ENCODE data around the gene EIF3D. TPM values are rescaled to one million over a fixed set of nuclear protein-coding genes. Genes with fewer than 3 reads are reported as not detected.

The EIF3D gene
- total and polyA plus RNA-seq, 9 of the 15 experiments (the other 6 are each of a cell fraction or from before 2014, with no cell fraction given): 191 to 422 (median 279) TPM

DNA sequence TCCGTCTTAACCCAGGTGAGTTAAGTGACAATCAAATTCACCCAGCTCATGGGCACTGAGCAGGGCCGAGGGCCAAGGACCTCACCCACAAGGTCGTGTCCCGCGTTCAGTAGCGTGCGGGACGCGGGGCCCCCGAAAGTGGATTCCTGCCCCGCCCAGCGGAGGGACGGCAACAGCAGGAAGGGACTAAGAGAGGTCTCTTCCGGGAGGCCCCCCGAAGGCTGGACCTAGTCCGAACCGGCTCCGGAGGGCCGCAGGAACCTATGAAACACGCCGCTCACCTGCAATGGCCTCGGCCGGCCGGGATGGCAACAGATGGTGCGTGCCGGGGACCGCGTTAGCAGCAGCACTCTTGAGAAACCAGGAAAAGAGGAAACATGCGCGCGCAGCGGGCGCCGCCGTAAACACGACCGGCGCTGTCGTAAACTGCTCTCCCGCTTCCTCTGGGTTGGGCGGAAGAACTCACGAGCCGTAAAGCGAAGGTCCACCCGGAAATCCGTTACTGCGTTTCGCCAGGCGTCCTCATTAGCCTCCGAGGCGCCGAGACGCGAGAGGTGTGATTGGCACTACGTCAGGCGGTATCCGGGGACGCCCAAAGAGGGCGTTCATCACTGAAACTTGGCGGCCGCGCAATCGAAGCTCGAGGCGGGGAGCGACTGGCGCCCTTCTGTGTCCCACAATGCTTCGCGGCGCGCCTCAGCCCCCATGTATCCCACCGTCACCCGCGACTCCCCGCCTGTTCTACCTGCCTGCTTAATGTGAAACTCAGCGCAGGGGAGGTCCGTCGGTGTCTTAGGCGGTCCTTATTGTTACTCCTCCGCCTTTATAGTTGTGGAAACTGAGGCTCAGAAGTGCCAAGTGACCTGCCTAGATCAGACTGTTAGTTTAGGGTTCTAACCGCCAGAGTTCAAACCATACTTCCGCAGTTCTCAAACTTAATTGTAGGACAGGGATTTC is at the start of gene EIF3D (continued):
- TF ChIP-seq, protein P1, sequence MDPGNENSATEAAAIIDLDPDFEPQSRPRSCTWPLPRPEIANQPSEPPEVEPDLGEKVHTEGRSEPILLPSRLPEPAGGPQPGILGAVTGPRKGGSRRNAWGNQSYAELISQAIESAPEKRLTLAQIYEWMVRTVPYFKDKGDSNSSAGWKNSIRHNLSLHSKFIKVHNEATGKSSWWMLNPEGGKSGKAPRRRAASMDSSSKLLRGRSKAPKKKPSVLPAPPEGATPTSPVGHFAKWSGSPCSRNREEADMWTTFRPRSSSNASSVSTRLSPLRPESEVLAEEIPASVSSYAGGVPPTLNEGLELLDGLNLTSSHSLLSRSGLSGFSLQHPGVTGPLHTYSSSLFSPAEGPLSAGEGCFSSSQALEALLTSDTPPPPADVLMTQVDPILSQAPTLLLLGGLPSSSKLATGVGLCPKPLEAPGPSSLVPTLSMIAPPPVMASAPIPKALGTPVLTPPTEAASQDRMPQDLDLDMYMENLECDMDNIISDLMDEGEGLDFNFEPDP (CRISPR knock-in tag; IDR thresholded peaks at IDR 0.05): no peak
- TF ChIP-seq, protein P2, sequence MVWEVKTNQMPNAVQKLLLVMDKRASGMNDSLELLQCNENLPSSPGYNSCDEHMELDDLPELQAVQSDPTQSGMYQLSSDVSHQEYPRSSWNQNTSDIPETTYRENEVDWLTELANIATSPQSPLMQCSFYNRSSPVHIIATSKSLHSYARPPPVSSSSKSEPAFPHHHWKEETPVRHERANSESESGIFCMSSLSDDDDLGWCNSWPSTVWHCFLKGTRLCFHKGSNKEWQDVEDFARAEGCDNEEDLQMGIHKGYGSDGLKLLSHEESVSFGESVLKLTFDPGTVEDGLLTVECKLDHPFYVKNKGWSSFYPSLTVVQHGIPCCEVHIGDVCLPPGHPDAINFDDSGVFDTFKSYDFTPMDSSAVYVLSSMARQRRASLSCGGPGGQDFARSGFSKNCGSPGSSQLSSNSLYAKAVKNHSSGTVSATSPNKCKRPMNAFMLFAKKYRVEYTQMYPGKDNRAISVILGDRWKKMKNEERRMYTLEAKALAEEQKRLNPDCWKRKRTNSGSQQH (CRISPR knock-in tag; IDR thresholded peaks at IDR 0.05): no peak
- no peak for TF ChIP-seq YBX1 (IDR thresholded peaks at IDR 0.05)
- TF ChIP-seq PCBP2 (IDR thresholded peaks at IDR 0.05; ENCODE audit: low read depth, low read length, poor library complexity, severe bottlenecking): no peak
- TF ChIP-seq, protein P3, sequence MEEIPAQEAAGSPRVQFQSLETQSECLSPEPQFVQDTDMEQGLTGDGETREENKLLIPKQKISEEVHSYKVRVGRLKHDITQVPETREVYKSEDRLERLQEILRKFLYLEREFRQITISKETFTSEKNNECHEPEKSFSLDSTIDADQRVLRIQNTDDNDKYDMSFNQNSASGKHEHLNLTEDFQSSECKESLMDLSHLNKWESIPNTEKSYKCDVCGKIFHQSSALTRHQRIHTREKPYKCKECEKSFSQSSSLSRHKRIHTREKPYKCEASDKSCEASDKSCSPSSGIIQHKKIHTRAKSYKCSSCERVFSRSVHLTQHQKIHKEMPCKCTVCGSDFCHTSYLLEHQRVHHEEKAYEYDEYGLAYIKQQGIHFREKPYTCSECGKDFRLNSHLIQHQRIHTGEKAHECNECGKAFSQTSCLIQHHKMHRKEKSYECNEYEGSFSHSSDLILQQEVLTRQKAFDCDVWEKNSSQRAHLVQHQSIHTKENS (CRISPR knock-in tag; IDR thresholded peaks at IDR 0.05): no peak
- TF ChIP-seq, protein P4, sequence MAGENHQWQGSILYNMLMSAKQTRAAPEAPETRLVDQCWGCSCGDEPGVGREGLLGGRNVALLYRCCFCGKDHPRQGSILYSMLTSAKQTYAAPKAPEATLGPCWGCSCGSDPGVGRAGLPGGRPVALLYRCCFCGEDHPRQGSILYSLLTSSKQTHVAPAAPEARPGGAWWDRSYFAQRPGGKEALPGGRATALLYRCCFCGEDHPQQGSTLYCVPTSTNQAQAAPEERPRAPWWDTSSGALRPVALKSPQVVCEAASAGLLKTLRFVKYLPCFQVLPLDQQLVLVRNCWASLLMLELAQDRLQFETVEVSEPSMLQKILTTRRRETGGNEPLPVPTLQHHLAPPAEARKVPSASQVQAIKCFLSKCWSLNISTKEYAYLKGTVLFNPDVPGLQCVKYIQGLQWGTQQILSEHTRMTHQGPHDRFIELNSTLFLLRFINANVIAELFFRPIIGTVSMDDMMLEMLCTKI (IDR thresholded peaks at IDR 0.05; ENCODE audit: partially characterized antibody): no peak
- TF ChIP-seq LCOR (CRISPR knock-in tag; IDR thresholded peaks at IDR 0.05): peak; percentile 60
- TF ChIP-seq GABPB1 (CRISPR knock-in tag; IDR thresholded peaks at IDR 0.05): peak; percentile 86
- TF ChIP-seq CREB1 (IDR thresholded peaks at IDR 0.05): peak; percentile 66
- TF ChIP-seq CREB1 (CRISPR knock-in tag; IDR thresholded peaks at IDR 0.05): peak; percentile 84
- no peak for TF ChIP-seq ZNF785 (CRISPR knock-in tag; IDR thresholded peaks at IDR 0.05)
- no peak for TF ChIP-seq ZNF668 (CRISPR knock-in tag; IDR thresholded peaks at IDR 0.05)
- TF ChIP-seq ZBTB7A (IDR thresholded peaks at IDR 0.05; ENCODE audit: borderline replicate concordance, control insufficient read depth, low read depth, low read length): peak; percentile 73; the same call in 1 of the 2 replicates
- TF ChIP-seq, protein P5, sequence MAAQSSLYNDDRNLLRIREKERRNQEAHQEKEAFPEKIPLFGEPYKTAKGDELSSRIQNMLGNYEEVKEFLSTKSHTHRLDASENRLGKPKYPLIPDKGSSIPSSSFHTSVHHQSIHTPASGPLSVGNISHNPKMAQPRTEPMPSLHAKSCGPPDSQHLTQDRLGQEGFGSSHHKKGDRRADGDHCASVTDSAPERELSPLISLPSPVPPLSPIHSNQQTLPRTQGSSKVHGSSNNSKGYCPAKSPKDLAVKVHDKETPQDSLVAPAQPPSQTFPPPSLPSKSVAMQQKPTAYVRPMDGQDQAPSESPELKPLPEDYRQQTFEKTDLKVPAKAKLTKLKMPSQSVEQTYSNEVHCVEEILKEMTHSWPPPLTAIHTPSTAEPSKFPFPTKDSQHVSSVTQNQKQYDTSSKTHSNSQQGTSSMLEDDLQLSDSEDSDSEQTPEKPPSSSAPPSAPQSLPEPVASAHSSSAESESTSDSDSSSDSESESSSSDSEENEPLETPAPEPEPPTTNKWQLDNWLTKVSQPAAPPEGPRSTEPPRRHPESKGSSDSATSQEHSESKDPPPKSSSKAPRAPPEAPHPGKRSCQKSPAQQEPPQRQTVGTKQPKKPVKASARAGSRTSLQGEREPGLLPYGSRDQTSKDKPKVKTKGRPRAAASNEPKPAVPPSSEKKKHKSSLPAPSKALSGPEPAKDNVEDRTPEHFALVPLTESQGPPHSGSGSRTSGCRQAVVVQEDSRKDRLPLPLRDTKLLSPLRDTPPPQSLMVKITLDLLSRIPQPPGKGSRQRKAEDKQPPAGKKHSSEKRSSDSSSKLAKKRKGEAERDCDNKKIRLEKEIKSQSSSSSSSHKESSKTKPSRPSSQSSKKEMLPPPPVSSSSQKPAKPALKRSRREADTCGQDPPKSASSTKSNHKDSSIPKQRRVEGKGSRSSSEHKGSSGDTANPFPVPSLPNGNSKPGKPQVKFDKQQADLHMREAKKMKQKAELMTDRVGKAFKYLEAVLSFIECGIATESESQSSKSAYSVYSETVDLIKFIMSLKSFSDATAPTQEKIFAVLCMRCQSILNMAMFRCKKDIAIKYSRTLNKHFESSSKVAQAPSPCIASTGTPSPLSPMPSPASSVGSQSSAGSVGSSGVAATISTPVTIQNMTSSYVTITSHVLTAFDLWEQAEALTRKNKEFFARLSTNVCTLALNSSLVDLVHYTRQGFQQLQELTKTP (IDR thresholded peaks at IDR 0.05; ENCODE audit: low read depth in 1 of 2, partially characterized antibody in 2 of 2): peak in 1 of 2 experiments; percentile 95
- no peak for TF ChIP-seq ZNF41 (CRISPR knock-in tag; conservative IDR thresholded peaks at IDR 0.05)
- TF ChIP-seq HOXB6 (CRISPR knock-in tag; IDR thresholded peaks at IDR 0.05; ENCODE audit: borderline replicate concordance): no peak
- TF ChIP-seq TCFL5 (CRISPR knock-in tag; conservative IDR thresholded peaks at IDR 0.05): no peak

Measured in K562 (cell line).